ENCODE results near the gene ATG3. TPM values are rescaled to one million over a fixed set of nuclear protein-coding genes. Genes with fewer than 3 reads are reported as not detected.

Gene ATG3
- total and polyA plus RNA-seq, 2 of the 8 experiments (the other 6 are each of a cell fraction or from before 2014, with no cell fraction given) = 27.3 to 55.3 TPM

DNA sequence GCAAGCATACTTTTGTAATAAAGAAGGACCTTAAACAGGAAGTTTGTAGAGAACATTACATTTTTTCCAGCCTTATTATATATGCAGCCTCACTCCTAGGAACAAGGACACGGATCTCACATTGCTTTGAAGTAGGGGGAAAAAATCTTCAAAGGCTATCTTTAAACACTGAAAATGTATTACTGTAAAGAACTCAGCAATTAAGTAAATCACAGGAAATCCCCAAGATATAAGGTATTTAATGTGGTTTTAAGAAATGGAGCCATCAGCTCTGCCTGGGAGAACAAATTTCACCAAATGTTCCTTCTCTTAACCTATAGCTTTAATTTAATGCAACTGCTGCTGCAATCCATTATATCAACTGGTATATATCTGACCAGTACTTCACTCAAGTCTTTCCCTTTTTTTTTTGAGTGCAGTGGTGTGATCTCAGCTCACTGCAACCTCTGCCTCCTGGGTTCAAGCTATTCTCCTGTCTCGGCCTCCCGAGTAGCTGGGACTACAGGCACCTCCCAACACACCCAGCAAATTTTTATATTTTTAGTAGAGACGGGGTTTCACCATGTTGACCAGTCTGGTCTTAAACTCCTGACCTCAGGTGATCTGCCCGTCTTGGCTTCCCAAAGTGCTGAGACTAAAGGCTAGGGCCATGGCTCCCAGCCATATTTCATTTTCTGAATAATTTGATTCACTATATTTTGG is 65.2 kb downstream of the ATG3 start:
- Histone ChIP-seq H2BK120ac (replicated peaks; ENCODE audit: low read depth, low read length) (no peak overlapping the region), H3K23me2 (ENCODE audit: low read depth, low read length) (no peaks in the 10 kb centered on the region), H3K27ac (ENCODE audit: low read depth, low read length) (no peak overlapping the region), H2BK5ac (ENCODE audit: low read depth, low read length) (no peak overlapping the region), H2BK12ac (ENCODE audit: low read depth, low read length) (no peak overlapping the region), H3K9me3 (ENCODE audit: insufficient read depth in 2 of 2, low read depth in 1 of 2, low read length in 1 of 2) (no peaks in the 10 kb centered on the region), H3K4me3 (ENCODE audit: extremely low read depth in 1 of 4, insufficient read depth in 2 of 4, low read depth in 3 of 4, low read length in 4 of 4) (no peak overlapping the region), H3K18ac (ENCODE audit: extremely low read depth, low read length) (no peak overlapping the region), H4K8ac (ENCODE audit: extremely low read depth, insufficient read depth, low read length) (no peak overlapping the region), H3K4me2 (ENCODE audit: insufficient read depth in 1 of 2, low read depth in 2 of 2, low read length in 2 of 2) (no peak overlapping the region), H3K27me3 (replicated peaks in 1 of 4; ENCODE audit: control insufficient read depth in 3 of 4, extremely low read depth in 1 of 4, insufficient read depth in 3 of 4, low read length in 3 of 4) (no peaks in the 10 kb centered on the region), H2BK20ac (ENCODE audit: low read length) (no peak overlapping the region), H2AK5ac (ENCODE audit: low read depth, low read length) (no peak overlapping the region), H3K14ac (ENCODE audit: insufficient read length) (no peak overlapping the region), H3K36me3 (ENCODE audit: control insufficient read depth in 2 of 4, insufficient read depth in 4 of 4, low read length in 3 of 4) (no peaks in the 10 kb centered on the region), H3K4ac (replicated peaks; ENCODE audit: insufficient read length, low read depth, low read length) (no peak overlapping the region), H3K56ac (replicated peaks; ENCODE audit: insufficient read length, low read depth, low read length) (no peak overlapping the region), H3K4me1 (replicated peaks in 1 of 4; ENCODE audit: control insufficient read depth in 3 of 4, insufficient read depth in 4 of 4, low read length in 3 of 4) (no peaks in the 10 kb centered on the region), H4K20me1 (replicated peaks in 1 of 2; ENCODE audit: control insufficient read depth in 1 of 2, insufficient read depth in 2 of 2, low read length in 2 of 2) (no peaks in the 10 kb centered on the region), H3K23ac (ENCODE audit: insufficient read length) (no peak overlapping the region), H3K79me1 (ENCODE audit: low read depth, low read length) (no peaks in the 10 kb centered on the region), H4K91ac (replicated peaks; ENCODE audit: insufficient read length, low read length) (no peak overlapping the region), H3K9ac (replicated peaks in 1 of 4; ENCODE audit: extremely low read depth in 1 of 4, low read depth in 3 of 4, low read length in 3 of 4) (no peak overlapping the region), H2AFZ (ENCODE audit: low read length) (no peak overlapping the region), H3K79me2 (ENCODE audit: control insufficient read depth in 1 of 2, insufficient read depth in 2 of 2, low read length in 2 of 2) (no peaks in the 10 kb centered on the region), H2BK15ac (ENCODE audit: low read length) (no peak overlapping the region), H4K5ac (ENCODE audit: insufficient read length, low read depth, low read length) (no peak overlapping the region)
- FAIRE-seq (no peak), DNase-seq (ENCODE audit: low read depth in 1 of 2, low spot score in 2 of 2) (no peak)
- 86% methylated on average over 5 of the region's 5 CpGs; no CpG with 5 or more reads in 1 of the 2 experiments for WGBS, 2 experiments (ENCODE audit: extremely low coverage in 1 of 2, insufficient coverage in 1 of 2, insufficient read length in 1 of 2, insufficient replicate concordance in 2 of 2, low coverage in 1 of 2, low lambda C conversion rate in 2 of 2, missing lambda C conversion rate in 1 of 2)
- POLR2A ChIA-PET (ENCODE audit: partially characterized antibody) = interaction anchor here (0.6 kb wide), 1 partner anchor 34 kb away, joined by 3 read pairs; no protein-coding TSS in a partner anchor
- CTCF ChIA-PET (ENCODE audit: partially characterized antibody) = interaction anchor here (0.6 to 1.6 kb wide), 3 partner anchors 24 to 163 kb away, joined by 3 to 4 read pairs (median 3); partner anchors contain the start of gene CD200
- TF ChIP-seq SIX5 (IDR thresholded peaks at IDR 0.05; ENCODE audit: low read depth, low read length) (no peak), CHD2 (IDR thresholded peaks at IDR 0.05; ENCODE audit: low read length) (no peak), CREB1 (IDR thresholded peaks at IDR 0.05) (no peak), BRCA1 (IDR thresholded peaks at IDR 0.05; ENCODE audit: low read depth, low read length) (no peak), PHF8 (conservative IDR thresholded peaks at IDR 0.05; ENCODE audit: low read depth, low read length) (no peak), RBBP5 (IDR thresholded peaks at IDR 0.05; ENCODE audit: borderline replicate concordance, low read depth, low read length) (no peak), NRF1 (IDR thresholded peaks at IDR 0.05; ENCODE audit: low read depth, low read length) (no peak), HDAC6 (IDR thresholded peaks at IDR 0.05; ENCODE audit: low read depth, low read length) (no peak)
- TF ChIP-seq, protein P1, sequence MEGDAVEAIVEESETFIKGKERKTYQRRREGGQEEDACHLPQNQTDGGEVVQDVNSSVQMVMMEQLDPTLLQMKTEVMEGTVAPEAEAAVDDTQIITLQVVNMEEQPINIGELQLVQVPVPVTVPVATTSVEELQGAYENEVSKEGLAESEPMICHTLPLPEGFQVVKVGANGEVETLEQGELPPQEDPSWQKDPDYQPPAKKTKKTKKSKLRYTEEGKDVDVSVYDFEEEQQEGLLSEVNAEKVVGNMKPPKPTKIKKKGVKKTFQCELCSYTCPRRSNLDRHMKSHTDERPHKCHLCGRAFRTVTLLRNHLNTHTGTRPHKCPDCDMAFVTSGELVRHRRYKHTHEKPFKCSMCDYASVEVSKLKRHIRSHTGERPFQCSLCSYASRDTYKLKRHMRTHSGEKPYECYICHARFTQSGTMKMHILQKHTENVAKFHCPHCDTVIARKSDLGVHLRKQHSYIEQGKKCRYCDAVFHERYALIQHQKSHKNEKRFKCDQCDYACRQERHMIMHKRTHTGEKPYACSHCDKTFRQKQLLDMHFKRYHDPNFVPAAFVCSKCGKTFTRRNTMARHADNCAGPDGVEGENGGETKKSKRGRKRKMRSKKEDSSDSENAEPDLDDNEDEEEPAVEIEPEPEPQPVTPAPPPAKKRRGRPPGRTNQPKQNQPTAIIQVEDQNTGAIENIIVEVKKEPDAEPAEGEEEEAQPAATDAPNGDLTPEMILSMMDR (IDR thresholded peaks at IDR 0.05; ENCODE audit: control extremely low read depth in 1 of 3, insufficient read depth in 1 of 3, low read depth in 1 of 3, low read length in 3 of 3) = no peak
- TF ChIP-seq, protein P2, sequence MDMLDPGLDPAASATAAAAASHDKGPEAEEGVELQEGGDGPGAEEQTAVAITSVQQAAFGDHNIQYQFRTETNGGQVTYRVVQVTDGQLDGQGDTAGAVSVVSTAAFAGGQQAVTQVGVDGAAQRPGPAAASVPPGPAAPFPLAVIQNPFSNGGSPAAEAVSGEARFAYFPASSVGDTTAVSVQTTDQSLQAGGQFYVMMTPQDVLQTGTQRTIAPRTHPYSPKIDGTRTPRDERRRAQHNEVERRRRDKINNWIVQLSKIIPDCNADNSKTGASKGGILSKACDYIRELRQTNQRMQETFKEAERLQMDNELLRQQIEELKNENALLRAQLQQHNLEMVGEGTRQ (IDR thresholded peaks at IDR 0.05; ENCODE audit: low read length) = no peak
